Endothelial cell of hepatic sinusoid (primary cell): ENCODE data around the gene TIMM17A.
"Not testable (repeated sequence)": the region's sequence is repeated elsewhere in the genome, so short reads cannot be mapped to it uniquely, and the experiment has no call there.

Source experiments
- in situ Hi-C: cut with HindIII; loops from 2 replicates; pipeline ENCODE4 v1.10.0; 2017; ENCODE audit warnings: low sequenced_read_pairs

The TIMM17A gene

DNA sequence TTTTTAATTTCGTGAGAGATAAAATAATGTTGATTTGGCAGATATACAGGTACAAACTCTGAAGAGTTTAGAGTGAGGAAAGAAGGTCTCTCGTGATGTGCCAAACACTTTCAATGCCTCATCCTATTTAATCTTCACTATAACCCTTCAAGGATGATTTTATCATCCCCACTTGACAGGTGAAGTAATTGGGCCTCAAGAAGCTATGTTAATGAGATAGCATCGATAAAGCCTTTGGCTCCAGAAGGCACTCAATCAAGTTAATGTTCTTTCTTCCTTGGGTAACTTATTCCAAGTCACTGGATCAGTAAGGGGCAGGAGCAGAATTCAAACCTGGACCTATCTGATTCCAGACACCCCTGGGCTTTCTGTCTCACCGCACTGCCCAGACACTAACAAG is 16.2 kb upstream of the TIMM17A start:
- in situ Hi-C loops, result no loop called here

DNA sequence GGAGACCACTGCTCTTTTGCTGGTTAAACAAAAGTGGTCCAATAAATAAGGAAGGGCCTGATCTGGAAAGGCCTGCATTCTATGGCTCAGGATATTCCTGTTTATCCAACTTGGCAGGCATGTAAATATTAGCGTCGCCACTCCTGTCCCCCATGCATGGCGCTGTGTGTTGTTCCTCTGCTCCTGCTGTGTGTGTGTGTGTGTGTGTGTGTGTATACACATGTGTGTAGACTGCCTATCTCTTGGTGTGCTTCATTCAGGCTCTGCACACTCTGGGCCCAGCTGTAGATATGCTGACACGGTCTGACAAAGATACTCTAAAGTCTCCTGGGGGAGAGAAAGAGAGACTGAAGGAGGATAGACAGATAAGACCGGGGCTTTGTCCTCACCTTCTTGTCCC is 15.7 kb upstream of the TIMM17A start:
- in situ Hi-C loops, result no loop called here

DNA sequence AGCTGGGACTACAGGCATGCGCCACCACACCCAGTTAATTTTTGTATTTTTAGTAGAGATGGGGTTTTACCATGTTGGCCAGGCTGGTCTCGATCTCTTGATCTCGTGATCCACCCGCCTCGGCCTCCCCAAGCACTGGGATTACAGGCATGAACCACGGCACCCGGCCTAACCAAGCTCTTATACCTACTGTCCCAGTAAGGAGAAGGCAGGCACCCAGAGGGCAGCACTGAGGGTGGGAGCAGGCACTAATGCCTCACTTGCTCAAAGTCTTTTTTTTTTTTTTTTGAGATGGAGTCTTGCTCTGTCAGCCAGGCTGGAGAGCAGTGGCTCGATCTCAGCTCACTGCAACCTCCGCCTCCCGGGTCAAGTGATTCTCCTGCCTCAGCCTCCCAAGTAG is 15.0 kb upstream of the TIMM17A start:
- in situ Hi-C loops, result not testable (repeated sequence)

DNA sequence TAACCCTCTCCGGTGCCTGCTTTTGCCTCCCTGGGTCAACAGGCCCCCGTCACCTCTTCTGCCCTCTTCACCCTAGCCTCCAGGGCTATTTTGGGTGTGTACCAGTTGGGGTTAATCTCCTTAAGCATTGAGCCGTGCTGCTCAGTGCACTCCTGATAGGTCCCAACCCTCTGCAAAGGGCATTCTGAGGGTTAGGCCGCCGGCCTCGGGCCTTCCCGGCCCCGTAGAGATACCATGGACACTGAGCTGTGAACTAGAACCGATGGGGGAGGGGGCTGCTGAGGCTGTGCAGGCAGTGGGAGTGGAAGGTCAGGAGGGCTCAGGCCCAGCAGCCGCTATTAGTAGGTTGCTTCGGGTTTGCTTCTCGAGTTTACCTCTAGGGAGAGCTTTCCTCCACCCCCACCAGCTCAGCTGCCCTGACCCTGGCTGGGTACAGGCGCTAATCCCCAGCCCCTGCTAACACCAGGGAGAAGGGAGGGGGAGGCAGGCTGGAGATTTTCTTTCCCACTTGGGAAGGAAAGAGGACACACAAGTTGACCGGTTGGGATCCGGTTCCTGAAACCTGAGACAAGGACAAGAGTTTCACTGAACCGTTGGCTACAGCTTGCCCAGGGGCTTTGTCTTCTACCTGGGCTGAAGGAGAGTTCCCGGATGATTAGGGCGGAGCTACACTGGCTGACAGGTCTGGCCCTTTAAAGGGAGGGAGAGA is 13.7 kb upstream of the TIMM17A start:
- in situ Hi-C loops, result no loop called here

DNA sequence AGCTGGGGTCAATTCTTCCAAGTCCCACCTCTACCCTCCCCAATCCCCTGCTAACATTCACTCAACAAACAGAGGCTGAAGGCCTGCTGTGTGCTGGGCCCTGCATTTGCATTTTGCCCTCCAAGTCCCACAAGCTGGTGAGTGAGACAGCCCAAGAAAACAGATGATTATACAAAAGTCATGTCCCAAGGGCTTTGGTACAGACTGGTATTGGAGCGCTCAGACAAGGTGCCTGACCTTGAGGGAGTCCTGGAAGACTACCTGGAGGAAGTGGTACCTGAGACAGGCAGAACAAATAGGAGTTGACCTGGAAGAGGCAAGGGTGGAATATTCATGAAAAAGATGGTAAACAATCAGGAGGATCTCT is 13.2 kb upstream of the TIMM17A start:
- in situ Hi-C loops, result no loop called here

DNA sequence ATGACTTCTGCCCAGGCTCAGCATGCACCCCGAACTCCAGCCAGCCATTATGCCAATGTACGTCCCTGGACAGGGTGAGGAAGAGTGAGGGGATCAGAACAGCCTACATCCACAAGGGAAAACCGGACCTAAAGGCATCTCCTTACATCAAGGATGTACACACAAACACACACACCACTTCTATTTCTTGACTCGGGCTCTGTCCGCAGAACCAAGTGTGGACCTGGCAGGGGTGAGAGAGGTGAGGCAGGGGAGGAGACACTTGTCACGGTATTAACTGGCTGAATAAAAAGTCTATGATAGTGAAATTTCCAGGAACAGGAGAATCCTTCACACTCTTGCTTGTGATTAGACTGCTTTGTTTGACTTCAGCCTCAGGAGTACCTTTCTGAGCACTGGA is 11.3 kb upstream of the TIMM17A start:
- in situ Hi-C loops, result no loop called here

DNA sequence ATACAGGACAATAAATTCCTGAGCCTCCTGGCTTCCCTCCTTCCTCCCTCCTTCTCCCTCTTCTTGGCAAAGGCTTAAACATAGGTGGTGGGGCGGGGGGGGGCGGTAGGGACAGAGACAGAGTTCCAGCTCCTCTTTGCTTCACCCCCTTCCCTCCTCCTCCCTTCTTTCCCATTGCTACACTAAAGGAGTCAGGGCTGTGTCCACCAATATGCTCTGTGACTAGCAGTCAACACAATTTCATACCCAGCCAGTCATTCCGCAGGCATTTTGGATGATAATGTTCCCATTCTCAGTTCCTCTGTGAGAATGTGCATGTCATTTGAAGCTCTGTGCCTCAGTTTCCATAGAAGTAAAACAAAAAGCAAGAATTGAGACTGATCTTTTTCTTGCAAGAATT is 10.7 kb upstream of the TIMM17A start:
- in situ Hi-C loops, result loop anchor here (5.0 kb wide), 1 partner anchor 32 kb away; no protein-coding TSS in a partner anchor

DNA sequence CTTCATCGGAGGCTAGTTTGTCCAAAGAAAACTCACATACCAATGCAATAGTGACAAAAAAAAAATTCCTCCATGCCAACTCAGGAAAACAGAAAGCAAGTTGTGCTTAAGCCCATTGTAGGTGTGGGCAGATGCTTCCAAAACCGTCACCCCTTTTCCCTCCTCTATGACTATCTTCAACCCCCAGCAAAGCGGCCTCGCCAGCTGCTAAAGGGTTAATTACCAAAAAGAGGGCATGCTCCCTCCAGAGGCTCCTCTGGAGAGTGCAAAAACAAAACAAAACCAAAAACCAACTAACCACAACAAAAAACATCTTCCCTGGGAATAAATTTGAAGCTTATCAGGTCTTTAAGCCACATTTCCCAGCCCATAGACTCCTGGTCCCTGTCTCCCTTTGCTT is 10.1 kb upstream of the TIMM17A start:
- in situ Hi-C loops, result loop anchor here (5.0 kb wide), 1 partner anchor 33 kb away; no protein-coding TSS in a partner anchor

DNA sequence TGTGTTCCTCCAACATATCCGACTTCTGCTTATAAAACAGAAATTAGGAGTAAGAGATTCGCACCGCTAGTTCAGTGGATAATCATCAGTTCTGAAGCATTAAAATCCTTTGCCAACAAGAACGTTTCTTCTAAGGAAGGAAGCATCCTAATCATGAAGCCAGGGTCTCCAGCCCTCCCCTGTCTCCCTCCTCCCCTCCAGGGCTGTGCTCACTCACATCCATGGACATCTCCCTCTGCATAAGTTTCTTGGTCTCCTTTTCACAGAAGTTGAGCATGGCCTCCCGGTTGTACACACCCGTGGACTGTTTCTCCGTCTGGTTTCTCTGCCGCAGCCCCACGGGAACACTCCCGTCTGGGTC is 9.5 kb upstream of the TIMM17A start:
- in situ Hi-C loops, result loop anchor here (5.0 kb wide), 1 partner anchor 34 kb away; no protein-coding TSS in a partner anchor

DNA sequence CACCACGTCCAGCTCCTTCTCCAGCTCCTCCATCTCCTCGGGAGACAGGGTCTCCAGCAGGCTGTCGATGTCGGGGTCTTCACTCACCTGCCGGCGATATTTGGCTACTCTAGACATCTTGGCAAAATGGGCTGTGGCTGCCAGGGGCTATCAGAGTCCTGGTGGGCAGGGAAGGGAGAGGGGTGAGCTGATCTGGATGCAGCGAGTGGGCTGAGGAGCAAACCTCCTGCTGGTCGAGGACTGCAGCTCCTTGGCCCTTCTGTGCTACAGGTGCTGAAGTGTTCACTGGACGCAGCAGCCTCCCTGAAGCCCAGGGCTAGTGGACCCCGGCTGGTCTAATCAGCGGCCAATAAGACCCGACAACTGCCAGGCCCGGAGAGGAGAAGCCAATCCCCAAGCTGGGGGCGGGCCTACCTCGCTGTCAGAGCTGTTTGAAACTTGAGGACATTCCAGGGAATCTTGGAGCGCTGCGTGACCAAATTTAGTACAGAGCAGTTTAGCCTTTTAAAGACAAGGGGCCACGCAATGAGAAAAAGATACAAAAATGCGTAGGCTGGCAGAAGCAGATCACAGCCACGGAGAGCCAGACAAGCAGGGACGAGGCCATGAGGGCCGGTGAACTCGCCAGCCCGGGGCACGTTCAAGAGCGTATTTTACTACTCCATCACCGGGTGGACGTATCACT is 8.9 kb upstream of the TIMM17A start, which contains the start of gene LMOD1:
Gene LMOD1 (minus strand): TSS at position 325 of the 685 bp plus-strand sequence. CDS start 208 bp downstream, at position 117.
- in situ Hi-C loops, result loop anchor here (5.0 kb wide), 1 partner anchor 34 kb away; no protein-coding TSS in a partner anchor

DNA sequence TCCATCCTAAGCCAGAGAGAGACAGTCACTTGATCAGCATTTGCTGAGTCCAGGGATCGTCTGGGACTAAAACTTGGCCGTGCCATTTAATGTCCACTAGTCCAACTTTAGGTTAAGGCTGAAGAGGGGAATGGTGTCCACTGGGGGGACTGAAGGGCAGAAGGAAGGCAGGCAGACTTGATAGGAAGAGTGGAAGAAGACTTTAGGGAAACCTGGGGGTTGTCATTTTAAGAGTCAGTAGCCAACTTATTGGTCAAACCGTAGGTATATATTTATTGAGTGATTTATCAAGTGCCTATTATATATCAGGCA is 7.7 kb upstream of the TIMM17A start:
- in situ Hi-C loops, result loop anchor here (5.0 kb wide), 1 partner anchor 35 kb away; no protein-coding TSS in a partner anchor

DNA sequence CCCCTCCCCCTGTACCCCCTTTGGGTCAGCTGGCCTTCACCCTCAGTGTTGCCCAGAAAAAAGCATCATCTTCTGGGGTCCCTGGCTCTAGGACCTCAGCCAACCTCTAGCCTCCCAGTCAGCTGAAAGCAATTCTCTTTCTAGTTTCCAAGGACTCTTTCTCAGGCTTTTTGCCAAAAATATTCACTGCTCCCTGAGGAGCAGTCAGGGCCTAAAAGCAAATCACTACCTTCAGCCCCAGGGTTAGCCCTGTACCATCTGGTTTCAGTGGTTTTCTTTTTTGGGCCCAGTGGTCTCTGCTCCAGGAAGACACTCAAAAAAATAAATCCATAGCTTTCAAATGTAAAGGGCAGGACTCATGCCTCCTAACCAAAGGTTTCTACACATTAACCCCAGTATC is 5.8 kb upstream of the TIMM17A start:
- in situ Hi-C loops, result loop anchor here (5.0 kb wide), 1 partner anchor 37 kb away; no protein-coding TSS in a partner anchor

DNA sequence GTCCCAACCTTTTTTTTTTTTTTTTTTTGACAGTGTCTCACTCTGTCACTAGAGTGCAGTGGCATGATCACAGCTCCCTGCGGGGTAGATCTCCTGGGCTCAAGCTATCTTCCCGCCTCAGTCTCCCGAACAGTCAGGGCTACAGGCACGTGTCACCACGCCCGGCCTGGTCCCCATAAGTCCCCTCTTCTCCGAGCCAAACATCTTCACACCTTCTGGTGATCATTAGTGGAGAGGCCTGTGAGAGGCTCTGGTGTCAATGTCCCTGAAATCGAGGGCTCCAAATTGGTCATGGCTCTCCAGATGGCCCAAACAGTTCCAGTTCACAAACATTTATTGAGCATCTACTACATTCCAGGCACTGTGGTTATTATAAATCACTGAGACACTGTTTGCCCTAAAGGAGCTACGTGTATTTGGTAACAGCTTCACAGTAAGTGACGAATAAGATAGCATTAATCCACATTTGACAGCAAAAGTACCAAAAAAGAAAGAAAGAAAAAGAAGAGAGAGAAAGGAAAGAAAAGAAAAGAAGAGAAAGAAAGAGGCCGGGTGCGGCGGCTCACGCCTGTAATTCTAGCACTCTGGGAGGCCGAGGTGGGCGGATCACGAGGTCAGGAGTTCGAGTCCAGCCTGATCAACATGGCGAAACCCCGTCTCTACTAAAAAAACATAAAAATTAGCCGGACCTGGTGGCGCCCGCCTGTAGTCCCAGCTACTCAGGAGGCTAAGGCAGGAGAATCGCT is 867 bp upstream of the TIMM17A start:
- in situ Hi-C loops, result loop anchor here (10.0 kb wide), 1 partner anchor 110 kb away; no protein-coding TSS in a partner anchor

DNA sequence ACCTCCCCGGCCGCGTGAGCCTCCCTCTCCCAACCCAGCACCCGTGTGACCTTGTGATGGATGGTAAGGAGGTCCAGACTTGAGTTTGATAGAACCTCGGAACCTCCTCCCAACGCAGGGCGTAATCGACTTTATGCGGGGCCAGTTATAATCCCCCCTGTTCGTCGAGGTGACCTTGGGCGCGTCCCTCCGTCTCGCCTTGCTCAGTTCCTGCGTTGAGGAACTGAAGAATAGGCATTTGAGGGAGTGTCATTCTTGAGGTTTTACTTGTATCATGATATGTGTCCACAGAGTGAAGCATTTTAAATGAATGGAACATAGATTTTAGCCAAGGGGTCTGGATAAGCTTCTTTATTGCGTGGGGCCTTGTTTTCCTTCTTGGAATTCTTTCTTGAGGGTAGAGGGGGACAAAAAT is 433 bp downstream of the TIMM17A start:
- in situ Hi-C loops, result loop anchor here (10.0 kb wide), 1 partner anchor 111 kb away; no protein-coding TSS in a partner anchor

DNA sequence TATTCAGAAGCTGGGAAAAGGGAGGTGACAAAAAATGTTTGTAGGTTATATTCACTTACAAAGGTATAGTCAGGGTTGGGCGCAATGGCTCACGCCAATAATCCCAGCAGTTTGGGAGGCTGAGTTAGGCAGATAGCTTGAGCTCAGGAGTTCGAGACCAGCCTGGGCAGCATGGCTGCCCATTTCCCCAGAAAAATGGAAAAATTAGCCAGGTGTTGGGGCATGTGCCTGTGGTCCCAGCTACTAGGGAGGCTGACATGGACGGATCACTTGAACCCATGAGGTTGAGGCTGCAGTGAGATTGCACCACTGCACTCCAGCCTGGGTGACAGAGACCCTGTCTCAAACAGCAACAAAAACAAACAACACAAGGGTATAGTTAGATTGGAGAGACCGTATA is 3.0 kb downstream of the TIMM17A start:
- in situ Hi-C loops, result loop anchor here (10.0 kb wide), 1 partner anchor 114 kb away; no protein-coding TSS in a partner anchor

DNA sequence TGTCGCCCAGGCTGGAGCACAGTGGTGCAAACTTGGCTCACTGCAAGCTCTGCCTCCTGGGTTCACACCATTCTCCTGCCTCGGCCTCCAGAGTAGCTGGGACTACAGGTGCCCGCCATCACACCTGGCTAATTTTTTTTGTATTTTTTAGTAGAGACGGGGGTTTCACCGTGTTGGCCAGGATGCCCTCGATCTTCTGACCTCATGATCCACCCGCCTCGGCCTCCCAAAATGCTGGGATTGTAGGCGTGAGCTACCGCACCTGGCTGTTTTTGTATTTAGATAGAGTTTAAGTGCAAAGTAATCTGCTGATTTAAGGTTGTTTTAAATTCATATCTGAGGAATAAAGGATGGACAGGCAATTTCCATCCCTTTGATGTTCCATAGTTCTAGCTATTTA is 7.1 kb downstream of the TIMM17A start:
- in situ Hi-C loops, result not testable (repeated sequence)

DNA sequence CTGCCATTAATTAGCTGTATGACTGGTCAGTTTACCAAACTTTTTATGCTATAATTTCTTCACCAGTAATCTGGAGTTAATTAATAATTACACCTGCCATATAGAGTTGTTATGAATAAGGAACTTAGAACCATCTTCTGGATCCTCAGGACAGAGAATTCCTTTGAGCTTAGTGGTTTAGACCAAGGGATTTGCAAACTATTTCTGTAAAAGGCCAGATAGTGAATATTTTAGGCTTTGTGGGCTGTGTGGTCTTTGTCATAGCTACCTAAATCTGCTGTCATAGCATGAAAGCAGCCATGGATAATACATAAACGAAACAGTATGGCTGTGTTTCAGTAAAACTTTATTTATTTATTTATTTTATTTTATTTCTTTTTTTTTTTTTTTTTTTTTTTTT is 9.0 kb downstream of the TIMM17A start:
- in situ Hi-C loops, result no loop called here

DNA sequence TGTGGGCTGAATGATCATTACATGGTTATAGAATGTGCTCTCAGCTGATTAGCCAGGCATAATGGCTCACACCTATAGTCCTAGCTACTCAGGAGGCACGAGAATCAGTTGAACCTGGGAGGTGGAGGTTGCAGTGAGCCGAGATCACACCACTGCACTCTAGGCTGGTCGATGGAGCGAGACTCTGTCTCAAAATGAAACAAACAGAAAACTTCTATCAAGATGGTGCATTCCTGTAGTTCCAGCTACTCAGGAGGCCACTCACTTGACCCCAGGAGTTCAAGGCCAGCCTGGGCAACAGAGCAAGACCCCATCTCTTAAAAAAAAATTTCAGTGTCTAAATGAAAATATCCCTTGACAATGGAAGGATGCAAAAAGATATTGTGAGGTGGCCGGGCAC is 10.9 kb downstream of the TIMM17A start:
- in situ Hi-C loops, result no loop called here

DNA sequence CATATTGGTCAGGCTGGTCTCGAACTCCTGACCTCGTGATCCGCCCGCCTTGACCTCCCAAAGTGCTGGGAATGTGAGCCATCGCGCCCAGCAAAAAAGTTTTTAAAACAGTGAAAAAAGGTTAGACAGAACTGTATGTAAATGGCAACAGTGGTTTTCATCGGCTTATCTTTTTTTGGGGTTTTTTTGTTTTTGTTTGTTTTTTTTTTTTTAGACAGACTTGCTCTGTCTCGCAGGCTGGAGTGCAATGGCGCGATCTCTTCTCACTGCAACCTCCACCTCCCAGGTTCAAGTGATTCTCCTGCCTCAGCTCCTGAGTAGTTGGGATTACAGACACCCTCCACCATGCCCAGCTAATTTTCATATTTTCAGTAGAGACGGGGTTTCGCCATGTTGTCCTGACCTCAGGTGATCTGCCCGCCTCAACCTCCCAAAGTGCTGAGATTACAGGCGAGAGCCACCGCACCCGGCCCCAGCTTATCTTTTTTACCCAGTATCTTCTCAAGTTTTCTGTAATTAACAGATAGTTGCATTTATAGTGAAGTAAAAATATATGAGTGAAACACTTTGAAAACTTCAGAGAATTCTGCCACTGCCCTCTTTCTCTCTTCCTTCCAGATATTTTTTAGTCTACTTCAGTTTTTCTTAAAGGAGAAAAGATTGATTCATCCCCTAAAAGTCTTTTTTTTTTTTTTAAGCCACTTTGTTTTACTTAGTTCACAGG is 13.1 kb downstream of the TIMM17A start:
- in situ Hi-C loops, result no loop called here

DNA sequence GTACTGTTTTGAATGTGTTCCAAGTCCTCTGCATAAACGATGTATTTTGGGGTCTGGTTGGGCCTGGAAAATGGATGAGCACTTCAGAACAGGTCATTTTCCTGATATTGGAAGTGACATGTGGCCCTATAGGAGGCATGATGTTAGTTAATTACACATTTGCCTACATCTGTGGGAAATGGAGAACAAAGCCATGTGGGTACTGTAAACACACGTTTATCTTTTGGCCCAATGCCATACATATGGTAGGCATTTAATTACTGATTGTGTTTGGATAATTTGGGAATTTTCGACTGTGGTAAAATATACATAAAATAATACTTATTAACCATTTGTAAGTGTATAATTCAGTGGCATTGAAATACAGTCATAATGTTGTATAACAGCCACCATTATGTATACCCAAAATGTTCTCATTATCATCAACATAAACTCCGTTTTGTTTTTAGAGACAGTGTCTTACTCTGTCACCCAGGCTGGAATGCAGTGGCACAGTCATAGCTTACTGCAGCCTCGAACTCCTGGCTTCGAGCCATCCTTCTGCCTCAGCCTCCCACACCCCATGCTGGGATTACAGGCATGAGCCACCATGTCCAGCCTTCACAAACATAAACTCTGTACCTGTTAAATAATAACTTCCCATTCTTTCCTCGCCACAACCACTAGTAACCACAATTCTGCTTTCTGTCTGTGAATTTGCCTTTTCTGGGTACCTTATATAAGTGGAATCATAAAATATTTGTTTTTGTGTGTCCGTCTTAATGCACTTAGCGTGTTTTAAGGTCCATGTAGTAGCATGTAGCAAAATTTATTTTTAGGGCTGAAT is 15.2 kb downstream of the TIMM17A start:
- in situ Hi-C loops, result no loop called here
